LNCaP clone FGC (cell line): ENCODE results near the gene ADD1.

Experiments used
- DNase-seq: peaks from one replicate; pipeline ENCODE4 v3.0.0-alpha.2; 2011; ENCODE audit warnings: low read depth
- H3K4me3 ChIP-seq: 2 replicates; pipeline ENCODE4 v1.5.1; 2011; ENCODE audit warnings: mild to moderate bottlenecking, low read depth, low read length, control low read depth
- CTCF ChIP-seq: IDR thresholded peaks from 2 replicates; pipeline ENCODE4 v1.5.1; 2012; ENCODE audit warnings: mild to moderate bottlenecking; ENCODE audit not compliant: control insufficient read depth, insufficient read depth; ENCODE audit errors: extremely low read depth

ADD1 gene

GRCh38 chr4:2865196-2865780 lies 21.6 kb downstream of the ADD1 start:
- DNase-seq = no peak
- H3K4me3 ChIP-seq = no peak overlapping the region
- no peak for TF ChIP-seq CTCF

- no peak overlapping the region for H3K4me3 ChIP-seq
- no peak for TF ChIP-seq CTCF
- no peak for DNase-seq
These were observed 22.7 kb downstream of the ADD1 start for GRCh38 chr4:2866160-2866861.

- DNase-seq = no peak
- no peak overlapping the region for H3K4me3 ChIP-seq
- no peak for TF ChIP-seq CTCF
These were observed 23.2 kb downstream of the ADD1 start for GRCh38 chr4:2866891-2867290.

- H3K4me3 ChIP-seq = no peak overlapping the region
- DNase-seq = no peak
- TF ChIP-seq CTCF = no peak
These were observed 24.3 kb downstream of the ADD1 start for GRCh38 chr4:2867758-2868491.

- no peak for TF ChIP-seq CTCF
- H3K4me3 ChIP-seq = no peak overlapping the region
- DNase-seq = no peak
These were observed 25.3 kb downstream of the ADD1 start for GRCh38 chr4:2868877-2869487.

GRCh38 chr4:2869659-2870058 lies 26.0 kb downstream of the ADD1 start:
- DNase-seq = no peak
- H3K4me3 ChIP-seq = no peak overlapping the region
- no peak for TF ChIP-seq CTCF
